SK-N-MC (cell line): ENCODE results near the gene OTOS.

Experiments
- EZH2 ChIP-seq: fragments of 200-600 bp; sonication (generic); IDR thresholded peaks from one replicate; pipeline ENCODE4 v1.6.1; 2017; ENCODE audit warnings: antibody characterized with exemption
- POLR2AphosphoS5 ChIP-seq: IDR thresholded peaks from 2 replicates; pipeline ENCODE4 v1.6.1; 2012; ENCODE audit warnings: mild to moderate bottlenecking, low read depth, low read length, borderline replicate concordance

- TF ChIP-seq EZH2: no peak
- no peak for TF ChIP-seq POLR2AphosphoS5
Observed at GRCh38 chr2:240147911-240148587, 7.6 kb upstream of the OTOS start.
